Measurements from ENCODE around the gene ZIC2.

Gene ZIC2

DNA sequence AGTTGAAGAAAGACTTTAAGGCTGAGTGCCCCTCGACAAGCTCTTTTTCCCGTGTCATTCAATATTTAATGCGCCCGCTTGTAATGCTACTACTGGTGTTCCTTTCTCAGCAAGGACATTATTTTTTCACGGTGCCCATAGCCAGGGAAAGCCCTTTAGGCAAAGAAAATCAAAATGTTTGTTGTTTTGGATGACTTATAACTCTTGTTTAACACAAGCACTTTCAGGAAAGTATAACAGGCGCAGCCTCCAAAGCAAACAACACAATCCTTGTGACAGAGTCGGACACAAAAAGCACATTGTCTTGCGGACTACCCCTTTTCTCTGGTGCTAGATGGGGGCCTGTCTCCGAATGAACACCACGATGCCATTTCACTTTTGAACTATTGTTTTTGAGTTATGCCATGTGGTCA is 22.5 kb upstream of the ZIC2 start:
- DNase-seq (ENCODE audit: insufficient read length, low spot score) (no peak), FAIRE-seq (no peak)

DNA sequence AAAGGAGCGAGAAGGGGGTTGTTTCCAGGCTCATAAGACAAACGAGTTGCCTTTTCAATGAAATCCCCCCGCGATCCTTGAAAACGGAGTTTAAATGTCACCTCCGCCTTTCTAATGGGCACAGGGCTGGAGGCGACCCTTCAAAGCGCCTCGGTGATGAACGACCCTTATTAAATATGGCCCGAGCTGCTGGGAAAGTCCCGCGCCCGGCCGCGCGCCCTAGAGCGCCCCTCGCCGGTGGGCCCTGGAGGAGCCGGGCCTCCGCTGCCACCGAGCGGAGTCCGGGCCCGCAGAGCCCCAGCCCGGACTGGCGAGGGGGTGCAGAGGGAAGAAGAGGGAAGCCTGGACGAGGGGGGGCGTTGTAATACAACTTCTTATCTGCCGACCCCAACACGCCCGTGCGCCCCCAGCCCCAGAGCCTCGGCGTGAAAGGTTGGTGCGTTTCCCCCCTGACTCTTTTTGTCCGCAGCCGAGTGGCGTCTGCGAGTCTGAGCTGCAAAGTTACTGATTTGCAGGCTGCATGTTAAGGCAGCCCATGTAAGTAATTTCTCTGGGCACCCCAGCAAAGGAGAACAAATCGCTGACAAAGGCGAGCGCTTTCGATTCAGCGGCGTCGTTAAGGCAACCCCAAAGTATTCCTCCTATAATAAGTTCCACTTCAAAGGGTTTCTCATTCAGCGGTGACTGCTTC is 21.9 kb upstream of the ZIC2 start:
- FAIRE-seq: no peak
- no peak for DNase-seq (ENCODE audit: insufficient read length, low spot score)

DNA sequence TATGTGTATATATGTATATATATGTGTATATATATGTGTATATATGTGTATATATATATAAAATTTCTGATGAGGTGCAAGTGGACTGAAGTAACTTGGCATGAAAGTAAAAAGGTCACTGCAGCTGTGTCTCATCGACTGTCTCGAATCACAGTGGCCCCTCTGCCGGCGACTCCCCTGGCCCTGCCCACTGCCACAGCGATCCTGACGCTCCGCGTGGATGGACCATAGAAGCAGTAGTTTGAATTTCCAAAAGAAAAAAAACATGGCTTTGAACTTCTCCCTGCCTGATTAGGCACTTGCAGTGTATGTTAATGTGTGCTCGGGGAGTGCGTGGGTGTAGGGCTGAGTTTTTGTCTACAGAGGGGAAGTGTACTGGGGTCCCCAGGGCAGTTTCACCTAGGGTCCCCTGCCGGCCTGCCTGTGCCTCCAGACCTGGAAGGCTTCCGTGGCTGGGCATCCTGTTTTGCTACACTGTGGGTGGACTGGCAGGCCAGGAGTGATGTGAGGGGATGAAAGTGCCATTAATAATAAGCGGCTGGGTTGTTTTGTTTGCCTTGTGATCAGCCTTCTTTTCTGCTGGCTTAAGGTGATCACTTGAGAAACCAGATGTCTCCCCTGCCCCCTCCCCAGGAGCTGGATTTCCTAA is 20.8 kb upstream of the ZIC2 start:
- FAIRE-seq (no peak), DNase-seq (ENCODE audit: insufficient read length, low spot score) (no peak)

DNA sequence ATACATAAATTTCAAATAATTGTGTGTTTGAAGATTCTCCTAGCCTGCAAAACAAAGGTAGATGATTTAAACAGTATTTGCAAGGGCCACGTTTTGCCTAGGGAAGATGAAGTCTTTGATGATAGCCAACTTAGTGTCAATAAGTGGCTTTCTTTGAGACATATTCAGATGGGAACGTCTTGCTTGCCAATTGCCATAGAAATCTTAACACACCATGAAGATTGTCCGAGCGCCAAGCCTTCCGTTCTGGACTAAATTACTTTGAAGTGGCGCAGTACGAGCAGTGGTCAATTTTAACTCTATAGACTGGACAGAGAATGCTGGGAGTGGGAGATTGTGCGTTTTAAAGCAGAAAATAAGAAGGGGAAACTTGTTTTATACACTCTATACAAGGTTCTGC is 19.9 kb upstream of the ZIC2 start:
- FAIRE-seq (no peak), DNase-seq (ENCODE audit: insufficient read length, low spot score) (no peak)

DNA sequence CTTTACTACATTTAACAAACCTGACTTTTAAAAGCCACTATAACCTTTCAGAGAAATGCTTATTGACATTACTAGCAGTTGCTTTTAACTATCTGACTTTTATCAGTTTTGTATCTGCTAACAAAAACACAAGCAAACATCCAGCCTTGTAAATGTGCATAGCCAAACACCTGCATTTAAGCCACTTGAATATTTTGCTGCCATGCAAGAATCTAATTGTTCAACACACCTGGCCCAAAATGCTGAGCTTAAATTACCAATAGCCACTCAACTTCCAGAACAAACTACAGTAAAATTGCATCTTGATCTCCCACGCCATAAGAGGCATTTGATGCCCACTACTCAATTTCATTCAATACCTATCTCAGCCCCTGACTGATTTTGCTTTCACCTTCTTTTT is 19.3 kb upstream of the ZIC2 start:
- no peak for FAIRE-seq
- DNase-seq (ENCODE audit: insufficient read length, low spot score): no peak

DNA sequence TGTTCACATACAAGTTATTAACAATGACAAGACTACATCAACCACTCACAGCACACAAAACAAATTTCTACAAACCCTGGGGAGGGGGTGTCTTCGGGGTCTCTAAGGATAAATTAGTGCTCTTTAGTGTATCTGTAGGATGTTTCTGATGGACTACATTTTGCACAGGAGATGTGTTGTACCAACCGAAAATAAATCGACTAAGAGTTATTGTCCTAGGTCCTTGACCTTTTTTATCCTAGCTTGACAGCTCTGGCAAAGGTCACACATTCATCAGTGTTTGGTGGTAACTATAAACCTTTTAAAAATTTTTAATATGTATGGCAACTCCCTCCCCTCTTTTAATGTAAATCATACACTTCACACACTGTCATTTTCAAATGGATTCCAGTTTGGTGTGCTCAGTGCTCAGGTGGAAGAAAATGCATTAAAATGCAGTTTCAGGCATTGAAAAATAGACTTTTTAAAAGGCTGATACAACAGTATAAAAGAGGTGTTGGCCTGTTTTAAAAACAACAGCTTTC is 17.7 kb upstream of the ZIC2 start:
- DNase-seq (ENCODE audit: insufficient read length, low spot score) (no peak), FAIRE-seq (no peak)

DNA sequence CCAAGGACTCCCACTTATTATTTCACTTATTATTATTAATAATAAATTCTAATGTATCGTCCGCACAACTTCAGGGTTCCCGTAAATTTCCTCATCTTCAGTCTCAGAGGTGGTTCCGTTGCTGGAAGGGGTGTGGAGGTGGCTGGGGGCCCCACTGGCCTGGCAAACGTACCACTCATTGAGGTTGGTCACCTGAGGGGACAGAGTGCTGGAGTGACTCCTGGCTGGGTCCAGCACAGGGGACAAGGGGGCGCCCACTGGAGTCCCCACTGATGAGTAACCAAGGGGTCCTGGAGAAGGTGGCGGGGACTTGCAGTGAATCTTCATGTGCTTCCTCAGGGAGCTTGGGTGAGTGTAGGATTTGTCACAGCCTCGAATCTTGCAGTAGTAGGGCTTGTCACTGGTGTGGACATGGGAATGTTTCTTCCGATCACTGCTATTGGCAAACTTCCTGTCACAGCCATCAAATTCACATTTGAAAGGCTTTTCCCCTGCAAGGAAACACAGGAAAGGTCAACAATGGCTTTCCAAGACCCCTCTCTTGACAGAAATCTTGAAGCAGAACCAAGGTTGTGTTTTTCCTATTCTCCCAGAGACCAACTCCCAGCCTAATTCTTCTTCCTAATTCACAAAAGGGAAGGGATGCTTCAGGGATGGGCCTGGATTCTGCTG is 16.1 kb upstream of the ZIC2 start:
- DNase-seq (ENCODE audit: insufficient read length, low spot score) (no peak), FAIRE-seq (no peak)

DNA sequence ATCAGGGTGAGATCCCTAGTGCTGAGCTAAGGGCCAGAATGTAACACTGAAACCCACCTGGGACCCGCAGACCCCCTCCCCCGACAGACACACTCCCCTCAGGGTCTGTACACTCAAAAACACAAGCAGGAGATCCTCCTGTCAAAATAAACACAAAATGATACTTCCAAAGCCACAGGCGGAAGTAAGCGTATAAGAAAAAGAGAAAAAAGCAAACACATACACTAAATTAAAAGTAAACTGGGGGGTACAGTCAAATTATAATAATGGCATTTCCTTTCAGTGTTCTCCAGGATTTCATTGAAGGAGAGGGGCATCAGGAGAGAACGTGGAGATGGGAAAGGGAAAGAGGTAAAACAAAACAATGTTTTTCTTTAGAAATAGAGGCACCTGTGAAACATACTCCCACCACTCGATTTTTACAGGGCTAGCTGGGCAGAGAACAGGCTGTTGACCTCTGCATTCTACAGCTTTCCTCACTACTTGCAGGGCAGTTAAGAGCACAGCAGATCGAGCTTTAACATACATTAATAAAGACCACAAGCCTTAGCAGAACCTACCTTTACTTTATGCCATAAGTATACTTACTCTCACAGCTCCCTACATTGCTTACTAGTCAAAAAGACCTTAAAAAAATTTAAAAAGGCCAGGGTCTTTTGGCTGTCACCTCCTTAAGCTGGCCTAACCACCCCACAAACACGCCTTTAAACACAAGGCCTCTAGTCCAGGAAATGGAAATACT is 15.3 kb upstream of the ZIC2 start:
- no peak for DNase-seq (ENCODE audit: insufficient read length, low spot score)
- FAIRE-seq: no peak

DNA sequence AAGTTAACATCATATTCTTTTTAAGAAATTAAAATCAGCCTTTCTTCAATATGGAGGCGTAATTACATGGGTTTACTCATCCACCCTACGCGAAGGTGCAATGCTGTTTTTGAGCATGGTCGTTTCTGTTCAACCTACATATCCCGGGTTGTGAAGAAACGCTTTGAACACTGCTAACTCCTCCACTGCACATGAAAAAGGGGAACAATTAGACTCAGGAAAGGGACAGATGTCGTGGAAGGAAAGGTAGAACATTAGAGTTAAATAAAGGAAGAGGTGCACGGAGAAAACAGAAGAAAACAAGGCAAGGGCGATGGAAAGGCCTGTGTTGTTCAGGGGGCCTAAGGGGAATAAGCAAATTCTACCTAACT is 14.1 kb upstream of the ZIC2 start:
- no peak for DNase-seq (ENCODE audit: insufficient read length, low spot score)
- no peak for FAIRE-seq

DNA sequence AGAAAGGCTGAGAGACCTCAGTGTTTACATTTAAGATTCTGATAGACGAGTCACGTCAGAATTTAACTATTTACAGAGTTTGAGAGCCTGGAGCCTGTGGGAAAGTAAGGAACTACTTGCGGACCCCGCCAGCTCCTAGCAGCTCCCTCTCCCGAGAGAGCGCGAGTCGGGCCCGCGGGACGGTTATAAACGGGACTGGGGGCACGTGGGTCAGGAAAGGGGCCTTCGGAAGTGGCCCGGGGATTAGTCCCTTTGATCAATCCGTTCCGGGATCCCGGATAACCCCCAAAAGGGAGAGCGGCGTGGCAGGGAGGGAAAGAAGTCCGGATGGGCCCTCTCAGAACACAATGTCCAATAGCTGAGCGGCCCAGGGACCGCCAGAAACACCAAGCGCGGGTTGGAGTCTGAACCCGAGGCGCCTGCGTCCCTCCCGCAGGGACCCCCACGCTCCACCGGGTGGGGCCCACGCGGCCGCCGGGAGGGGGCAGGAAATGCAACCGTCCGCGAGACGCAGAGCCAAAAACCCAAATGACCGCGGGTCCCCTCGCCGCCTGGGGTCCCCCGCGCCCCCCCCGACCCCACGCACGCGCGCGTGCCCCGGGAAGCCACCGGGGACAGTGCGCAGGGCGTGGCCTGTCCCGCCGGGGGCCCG is 13.6 kb upstream of the ZIC2 start:
- DNase-seq (ENCODE audit: insufficient read length, low spot score): no peak
- no peak for FAIRE-seq

DNA sequence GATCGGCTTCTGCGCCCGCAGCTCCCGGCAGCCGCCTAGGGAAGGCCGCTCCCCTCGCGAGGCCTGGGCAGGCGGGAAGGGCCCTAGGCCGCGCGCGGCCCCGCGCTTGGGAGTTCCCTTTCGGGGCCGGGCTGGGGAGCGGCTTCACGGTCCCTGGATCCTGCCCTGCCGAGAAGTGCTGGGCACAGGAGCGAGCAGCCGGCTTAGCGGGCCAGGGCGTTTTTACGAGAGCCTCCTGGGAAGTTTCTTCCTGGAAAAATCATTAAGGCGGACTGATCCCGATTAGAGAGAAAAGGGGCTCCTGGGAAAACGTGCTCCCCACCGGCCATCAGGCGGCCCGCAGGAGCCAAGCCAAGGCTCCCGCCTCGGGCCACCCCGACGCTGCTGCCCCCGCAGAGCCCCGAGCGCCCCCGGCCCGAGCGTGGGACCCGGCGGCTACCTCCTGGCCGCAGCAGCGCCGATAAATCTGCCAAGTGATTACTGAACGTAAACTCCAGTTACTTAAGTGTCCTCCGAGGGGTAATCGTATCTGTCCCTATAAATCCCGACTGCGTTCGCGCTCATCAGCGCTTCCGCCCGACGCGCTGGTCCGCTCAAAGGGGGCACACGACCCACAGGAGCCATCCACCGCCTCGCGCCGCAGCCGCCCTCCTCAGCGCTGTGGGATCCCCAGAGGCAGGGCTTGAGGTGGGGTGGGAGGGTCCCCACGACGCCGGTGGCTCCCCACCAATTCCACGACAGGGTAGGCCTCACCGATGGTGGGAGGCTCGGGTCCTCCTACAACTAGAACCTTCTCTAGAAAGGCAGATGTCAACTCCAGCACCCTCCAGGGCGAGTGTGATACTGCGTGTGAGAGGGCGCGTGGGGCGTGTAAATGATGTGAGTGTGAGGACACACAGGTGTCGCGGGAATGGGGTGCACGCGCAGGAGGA is 12.8 kb upstream of the ZIC2 start:
- no peak for FAIRE-seq
- no peak for DNase-seq (ENCODE audit: insufficient read length, low spot score)

DNA sequence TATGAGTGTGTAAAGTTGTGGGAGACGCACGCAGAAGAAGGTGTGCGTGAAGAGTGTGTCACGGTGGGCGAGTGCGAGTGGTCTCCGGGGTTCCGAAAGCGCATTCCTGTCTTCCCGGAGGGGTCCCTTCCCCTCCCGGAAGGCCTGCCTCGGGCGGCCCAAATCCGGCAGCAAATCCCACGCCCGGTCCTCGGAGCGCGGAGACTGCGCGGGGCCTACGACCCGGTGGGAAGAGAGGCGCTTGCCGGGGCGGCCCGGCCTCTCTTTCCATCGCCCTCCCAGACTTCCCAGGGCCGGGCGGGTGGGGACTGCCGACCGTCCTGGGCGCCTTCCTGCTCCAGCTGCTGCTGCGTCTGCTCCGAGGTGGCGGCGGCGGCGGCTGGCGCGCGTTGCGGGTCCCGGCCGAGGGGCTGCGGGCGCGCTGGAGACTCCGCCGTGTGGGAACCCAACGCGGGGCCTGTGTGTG is 12.1 kb upstream of the ZIC2 start:
- DNase-seq (ENCODE audit: insufficient read length, low spot score): no peak
- no peak for FAIRE-seq

DNA sequence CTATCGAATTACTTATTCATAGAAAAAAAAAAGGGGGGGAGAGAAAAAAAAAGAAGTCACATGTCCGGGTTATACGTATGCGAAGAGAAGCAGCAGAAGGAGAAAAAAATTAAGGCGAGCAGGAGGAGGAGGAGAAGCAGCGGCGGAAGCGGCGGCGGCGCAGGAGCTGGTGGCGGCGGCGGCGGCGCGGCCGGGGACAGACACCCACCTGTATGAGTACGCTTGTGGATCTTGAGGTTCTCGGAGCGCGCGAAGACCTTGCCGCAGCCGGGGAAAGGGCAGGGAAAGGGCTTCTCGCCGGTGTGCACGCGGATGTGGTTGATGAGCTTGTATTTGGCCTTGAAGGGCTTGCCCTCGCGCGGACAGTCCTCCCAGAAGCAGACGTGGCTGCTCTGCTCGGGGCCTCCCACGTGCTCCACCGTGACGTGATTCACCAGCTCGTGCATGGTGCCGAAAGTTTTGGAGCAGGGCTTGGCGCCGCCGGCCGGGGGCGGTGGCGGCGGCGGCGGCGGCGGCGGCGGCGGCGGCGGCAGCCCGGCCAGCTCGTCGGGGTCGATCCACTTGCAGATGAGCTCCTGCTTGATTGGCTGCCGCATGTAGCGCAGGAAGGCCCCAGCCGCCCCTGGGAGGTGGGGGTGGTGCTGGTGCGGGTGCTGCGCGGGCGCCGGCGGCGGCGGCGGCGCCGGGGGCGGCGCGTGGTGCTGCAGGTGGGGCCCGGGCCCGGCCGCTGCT is 11.5 kb upstream of the ZIC2 start:
- FAIRE-seq: no peak
- no peak for DNase-seq (ENCODE audit: insufficient read length, low spot score)

DNA sequence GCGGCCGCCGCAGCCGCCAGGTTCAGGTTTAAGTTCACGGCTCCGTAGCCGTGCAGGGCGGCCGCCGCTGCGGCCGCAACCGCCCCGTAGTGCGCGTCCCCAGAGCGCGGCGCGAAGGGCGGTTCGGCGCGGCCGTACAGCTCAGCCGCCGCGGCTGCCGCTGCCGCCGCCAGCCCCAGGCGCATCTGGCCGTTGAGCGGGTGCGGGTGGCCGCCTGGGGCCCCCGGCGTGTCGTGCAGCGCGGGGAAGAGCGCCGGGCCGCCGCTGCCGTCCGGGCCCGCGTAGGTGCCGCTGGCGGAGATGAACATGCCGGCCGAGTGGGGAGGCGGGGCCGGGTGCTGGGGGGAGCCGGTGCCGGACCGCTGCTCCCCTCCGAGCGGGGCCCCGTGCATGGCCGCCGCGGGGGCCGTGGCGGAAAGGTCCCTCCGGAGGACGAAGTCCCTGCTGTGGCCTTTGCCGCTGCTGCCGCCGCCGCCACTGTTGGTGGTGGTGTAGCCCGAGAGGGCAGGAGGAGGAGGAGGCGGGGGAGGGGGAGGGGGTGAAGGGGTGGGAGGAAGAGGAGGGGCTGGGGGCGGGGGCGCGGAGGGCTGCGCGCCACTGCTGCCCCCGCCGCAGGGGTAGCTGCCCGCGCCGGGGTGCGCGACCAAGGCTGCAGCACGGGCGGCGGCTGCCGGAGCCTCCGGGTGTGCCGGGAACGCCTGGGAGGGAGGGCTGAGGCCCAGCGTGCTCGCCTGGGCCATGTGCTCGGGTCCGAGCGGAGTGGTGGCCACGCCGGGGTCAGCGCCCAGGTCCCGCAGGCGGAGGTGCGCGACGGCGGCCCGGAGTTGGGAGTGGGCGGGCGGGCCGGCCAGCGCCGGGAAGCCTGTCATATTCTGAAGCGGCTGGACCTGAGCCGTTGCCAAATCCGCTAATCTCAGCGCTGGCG is 10.7 kb upstream of the ZIC2 start:
- no peak for DNase-seq (ENCODE audit: insufficient read length, low spot score)
- no peak for FAIRE-seq

DNA sequence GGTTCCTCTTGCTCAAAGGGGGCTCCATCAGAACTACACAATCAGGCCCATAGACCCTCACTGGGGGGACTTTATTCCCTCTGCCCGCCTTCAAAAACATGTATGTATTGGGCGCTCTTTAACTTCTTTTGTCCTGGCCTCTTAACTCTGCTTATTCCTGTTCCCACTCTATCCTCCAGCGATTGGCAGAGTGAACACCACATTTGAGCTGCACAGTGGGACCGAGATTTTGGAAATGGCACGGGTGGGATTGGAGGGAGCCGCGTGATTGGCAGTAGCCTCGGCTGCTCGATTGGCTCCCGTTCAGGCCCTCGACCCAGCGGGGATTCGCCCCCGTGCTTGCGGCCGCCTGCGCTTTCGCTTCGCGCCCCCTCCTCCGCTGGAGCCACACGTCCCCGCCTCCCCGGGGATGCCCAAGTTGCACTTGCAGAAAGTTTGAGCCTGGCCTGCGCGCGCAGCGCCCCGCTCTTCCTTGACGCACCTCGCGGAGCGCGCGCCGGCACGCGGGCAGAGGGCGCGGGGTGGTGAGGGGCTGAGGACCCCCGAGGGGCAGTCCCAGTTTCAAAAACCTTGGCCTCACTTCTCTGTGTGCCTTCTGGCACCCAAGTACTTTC is 9.9 kb upstream of the ZIC2 start, which contains the start of gene ZIC5:
Gene ZIC5, minus strand, starts transcription at position 192 of the 614 bp plus-strand sequence. Its CDS starts 164 bp downstream, at position 28.
- no peak for FAIRE-seq

DNA sequence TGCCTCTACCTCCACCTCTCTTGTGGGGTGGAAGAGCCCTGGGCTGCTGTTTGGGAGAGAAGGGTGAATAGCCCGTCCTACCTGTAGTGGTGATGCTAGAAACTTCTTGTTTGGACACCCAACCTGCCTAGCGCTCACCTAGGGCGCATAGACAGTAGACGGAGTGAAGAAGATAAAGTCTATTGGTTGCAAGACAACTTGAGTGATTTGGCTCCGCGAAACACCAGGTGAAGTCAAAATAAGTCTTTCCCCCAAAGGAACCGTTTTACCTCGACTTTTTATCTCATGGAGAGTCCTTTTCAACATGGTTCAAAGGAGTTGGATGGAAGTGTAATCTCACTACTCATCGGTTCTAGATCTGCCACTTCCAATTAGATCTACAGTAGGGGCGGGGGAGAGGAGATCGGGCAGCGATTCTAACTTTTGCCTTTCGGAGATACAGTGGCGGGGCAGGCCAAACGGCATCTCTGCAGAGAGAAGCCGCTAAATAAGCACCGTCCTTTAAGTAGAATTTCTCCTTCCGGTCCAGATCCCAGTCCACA is 9.3 kb upstream of the ZIC2 start:
- DNase-seq (ENCODE audit: insufficient read length, low spot score) (no peak), FAIRE-seq (no peak)

More for the DNA sequence above, 9.9 kb upstream of the ZIC2 start, which contains the start of gene ZIC5:
- DNase-seq (ENCODE audit: insufficient read length, low spot score): no peak
